HG02642 (cell line): Measurements from ENCODE around the gene MS4A4E.
"Not testable (repeated sequence)": the region's sequence is repeated elsewhere in the genome, so short reads cannot be mapped to it uniquely, and the experiment has no call there.

Experiments
- ATAC-seq: cut with Tn5 transposase; IDR thresholded peaks from one replicate; pipeline ENCODE4 v1.9.1; 2021; ENCODE audit warnings: mild to moderate bottlenecking; ENCODE audit not compliant: unreplicated experiment, poor library complexity

MS4A4E gene

DNA sequence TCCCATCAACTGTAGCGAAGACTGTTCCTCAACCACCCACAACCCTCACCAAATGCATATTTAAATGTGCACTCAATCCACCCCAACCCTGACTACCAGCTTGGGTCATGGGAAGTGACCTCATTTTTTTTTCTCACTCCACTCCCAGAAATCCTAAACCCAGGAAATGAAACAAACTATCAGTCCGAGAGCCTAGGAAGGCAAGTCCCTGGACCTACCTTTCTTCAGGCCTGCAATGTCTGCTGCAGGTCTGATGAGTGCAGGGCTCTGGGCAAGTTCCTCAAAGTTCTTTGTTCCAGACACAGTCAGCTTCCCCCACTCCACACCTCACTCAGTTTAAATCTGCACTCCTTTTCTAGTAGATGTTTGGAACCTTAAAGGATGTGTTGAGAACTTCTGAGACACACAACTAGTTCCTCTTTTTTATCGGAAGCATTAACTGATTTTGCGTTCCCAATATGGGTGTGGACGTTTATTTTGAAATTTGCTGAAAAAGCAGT lies at the start of gene MS4A4E:
Gene MS4A4E (minus strand): TSS at position 398 of the 500 bp plus-strand sequence. CDS start 13,082 bp downstream, outside the sequence.
- no peak for ATAC-seq

GRCh38 chr11:60292145-60292544 lies 49.2 kb upstream of the MS4A4E start:
- ATAC-seq = no peak

GRCh38 chr11:60288531-60288930 lies 45.6 kb upstream of the MS4A4E start:
- ATAC-seq = no peak

DNA sequence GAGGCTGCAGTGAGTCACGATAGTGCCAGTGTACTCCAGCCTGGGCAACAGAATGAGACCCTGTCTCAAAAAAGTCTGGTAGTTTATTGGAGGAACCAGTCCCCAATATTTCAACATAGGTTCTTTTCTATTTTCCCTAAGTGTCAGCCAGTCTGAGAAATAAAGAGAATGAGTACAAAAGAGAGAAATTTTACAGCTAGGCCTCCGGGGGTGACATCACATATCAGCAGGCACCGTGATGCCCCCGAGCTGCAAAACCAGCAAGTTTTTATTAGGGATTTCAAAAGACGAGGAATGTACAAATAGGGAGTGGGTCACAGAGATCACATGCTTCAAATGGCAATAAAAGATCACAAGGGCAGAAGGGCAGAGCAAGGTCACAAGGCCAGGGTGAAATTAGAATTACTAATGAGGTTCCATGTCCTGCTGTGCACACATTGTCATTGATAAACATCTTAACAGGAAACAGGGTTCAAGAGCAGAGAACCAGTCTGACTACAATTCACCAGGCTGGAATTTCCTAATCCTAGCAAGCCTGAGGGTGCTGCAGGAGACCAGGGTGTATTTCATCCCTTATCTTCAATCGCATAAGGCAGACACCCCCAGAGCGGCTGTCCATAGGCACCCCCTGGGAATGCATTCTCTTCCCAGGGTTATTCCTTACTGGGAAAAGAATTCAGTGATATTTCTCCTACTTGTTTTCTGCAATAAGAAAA lies 42.6 kb upstream of the MS4A4E start:
- ATAC-seq = not testable (repeated sequence)

- no peak for ATAC-seq
Measured at GRCh38 chr11:60282286-60282685, 39.3 kb upstream of the MS4A4E start.

GRCh38 chr11:60281485-60281884 lies 38.5 kb upstream of the MS4A4E start:
- no peak for ATAC-seq

GRCh38 chr11:60280412-60280811 lies 37.5 kb upstream of the MS4A4E start, which contains the start of gene MS4A4A:
MS4A4A (plus strand) TSS chr11:60280666; CDS start chr11:60280676, 10 bp downstream.
- ATAC-seq = no peak

DNA sequence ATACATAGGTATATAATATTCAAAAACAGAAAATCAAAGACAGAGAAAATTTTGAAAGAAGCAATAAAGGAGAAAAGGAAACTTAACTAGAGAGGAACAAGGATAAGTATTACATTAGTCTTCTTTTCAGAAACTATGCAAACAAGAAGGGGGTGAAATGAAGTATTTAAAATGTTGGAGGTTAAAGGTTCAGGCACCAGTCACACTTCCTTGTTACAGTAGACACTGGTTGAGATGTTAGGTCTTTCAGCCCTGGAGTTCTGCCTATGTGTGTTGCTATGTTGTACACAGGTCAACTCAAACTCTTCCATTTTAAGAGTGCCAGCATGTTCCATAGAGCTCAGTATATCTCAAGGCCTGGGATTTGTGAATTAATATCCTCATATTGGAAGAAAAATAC lies 31.5 kb upstream of the MS4A4E start:
- ATAC-seq = no peak

GRCh38 chr11:60265373-60266214 lies 22.7 kb upstream of the MS4A4E start:
- no peak for ATAC-seq

DNA sequence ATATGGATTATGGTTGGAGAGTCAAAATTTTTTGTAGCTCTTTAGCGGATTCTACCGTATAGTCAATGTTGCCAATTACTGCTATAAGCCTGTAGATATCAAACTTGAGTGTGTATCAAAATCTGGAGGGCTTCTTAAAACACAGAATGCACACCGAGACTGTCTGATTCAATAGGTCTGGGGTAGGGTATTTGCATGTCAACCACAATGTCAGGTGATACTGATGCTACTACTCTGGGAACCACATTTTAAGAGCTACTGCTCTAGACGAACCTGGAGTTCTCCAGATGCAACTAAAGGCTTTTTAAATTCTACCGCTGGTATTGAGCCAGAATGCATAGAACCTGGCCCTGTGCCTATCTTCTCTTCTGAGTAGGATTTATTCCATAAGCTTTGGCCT lies 21.7 kb upstream of the MS4A4E start:
- no peak for ATAC-seq

DNA sequence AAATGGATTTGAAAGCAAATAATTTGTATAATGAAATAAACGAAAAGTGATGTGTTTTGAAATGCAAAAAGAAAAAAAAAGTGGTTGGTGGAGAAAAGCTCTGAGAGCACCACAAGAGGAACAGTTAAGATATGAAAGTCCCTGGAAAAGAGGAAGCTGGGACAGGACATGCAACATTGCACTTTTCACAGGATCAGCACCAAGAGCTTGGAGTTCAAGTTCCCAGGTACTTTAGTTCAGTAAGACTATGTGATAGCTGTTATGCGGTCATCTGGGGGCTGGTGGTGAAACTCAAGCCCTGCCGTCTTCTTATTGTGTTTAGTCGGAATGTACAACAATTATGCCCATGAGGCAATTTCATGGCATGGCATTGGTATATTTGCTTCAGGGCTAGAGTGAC lies 20.5 kb upstream of the MS4A4E start:
- ATAC-seq = no peak

- ATAC-seq = no peak
Measured at GRCh38 chr11:60261014-60261413, 18.1 kb upstream of the MS4A4E start.

- ATAC-seq = no peak
Measured at GRCh38 chr11:60257956-60258722, 15.2 kb upstream of the MS4A4E start.

DNA sequence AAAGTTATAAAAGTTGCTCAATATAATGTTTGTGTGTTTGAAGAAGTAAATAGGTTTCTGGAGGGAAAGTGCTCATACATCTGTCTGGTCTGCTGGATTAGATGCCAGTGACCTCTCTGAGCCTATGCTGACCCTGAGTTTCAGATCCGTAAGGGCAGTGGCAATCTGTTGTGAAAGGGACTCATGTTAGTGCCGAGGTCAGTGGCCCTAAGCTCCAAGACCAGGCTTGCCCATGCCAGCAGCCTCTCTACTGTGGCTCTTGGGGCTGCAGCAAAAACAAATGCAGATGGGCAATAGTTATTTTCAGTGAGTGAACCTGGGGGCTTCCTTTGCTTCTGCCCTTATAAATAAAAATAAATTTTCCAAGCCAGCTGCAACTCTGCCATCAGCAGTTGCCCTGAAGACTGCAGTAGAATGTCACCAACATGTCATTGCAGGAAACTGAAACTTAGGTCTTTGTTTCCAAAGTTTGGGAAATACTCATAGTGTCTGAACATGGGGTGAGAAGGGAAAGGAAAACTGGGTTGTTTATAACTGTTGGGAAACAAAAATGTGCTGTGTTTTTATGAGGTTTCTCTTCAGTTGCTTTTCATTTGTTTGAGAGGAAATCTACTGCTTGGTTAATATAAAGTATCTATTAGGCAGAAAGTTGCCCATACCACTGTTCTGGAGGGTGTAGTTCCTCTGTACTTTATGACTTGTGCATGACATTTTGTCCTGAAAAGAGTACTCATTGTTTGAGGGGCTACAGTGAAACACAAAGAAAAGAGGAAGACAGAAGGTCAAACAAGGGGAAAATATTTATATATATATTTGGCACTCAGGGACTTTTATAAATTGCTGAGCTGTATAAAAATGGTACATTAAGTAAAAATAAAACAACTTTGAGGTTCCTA lies 9.5 kb upstream of the MS4A4E start:
- ATAC-seq = no peak

DNA sequence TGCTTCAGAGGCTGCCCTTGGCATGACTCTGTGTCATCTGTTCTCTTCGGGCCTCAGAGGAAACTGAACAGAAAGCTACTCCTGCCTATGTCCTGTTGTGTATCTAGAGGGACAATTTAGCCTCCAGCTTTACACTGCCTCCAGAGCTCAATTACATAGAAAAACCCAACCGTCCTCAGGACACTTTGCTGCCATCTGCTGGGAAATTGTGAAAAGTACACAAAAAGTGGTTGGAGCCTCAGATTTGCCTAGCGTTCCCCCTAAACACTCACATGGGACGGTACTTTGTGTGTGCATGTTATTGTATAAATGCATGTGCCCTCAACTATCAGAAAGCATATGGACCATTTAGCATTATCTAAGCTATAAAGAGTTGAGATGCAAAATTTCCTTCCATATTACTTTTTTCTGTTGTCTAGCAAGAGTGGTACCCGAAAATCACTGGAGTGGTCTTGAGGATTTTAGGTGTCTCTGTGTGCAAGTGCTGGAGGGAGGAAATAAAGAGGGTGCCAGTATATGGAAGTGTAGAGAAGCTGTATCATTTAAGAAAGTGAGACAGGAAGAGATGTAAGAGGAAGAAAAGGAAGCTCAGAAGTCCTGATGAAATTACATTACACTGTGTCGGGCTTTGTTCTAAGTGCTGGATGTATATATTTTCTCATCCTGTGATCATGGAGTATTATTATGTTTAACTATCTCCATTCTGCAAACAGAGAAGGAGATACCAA lies 8.7 kb upstream of the MS4A4E start:
- no peak for ATAC-seq

- no peak for ATAC-seq
Measured at GRCh38 chr11:60241786-60242185, 1.2 kb downstream of the MS4A4E start.

GRCh38 chr11:60240662-60241061 lies 2.3 kb downstream of the MS4A4E start:
- no peak for ATAC-seq

DNA sequence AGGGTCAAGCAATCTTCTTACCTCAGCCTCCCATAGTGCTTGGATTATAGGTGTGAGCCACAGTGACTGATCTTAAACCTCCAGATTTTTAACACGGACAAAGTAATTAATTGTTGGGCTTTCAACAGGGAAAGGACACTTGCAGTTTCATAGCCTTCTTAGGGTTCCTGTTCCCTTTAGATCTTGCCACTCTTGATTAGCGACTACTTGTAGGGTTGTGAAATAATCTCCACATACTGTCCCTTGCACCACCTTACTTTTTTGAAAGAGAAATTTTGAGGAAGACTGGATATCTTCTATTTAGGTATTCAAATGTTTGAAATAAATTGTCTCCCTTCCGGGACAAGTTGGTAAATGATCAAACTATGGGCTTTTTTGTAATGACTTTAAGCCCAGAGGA lies 7.6 kb downstream of the MS4A4E start:
- ATAC-seq = no peak

GRCh38 chr11:60230681-60231080 lies 12.3 kb downstream of the MS4A4E start:
- ATAC-seq = no peak
